ENCODE results near the gene SLC29A2.
"Not testable (repeated sequence)": the region's sequence is repeated elsewhere in the genome, so short reads cannot be mapped to it uniquely, and the experiment has no call there.

Gene SLC29A2

DNA sequence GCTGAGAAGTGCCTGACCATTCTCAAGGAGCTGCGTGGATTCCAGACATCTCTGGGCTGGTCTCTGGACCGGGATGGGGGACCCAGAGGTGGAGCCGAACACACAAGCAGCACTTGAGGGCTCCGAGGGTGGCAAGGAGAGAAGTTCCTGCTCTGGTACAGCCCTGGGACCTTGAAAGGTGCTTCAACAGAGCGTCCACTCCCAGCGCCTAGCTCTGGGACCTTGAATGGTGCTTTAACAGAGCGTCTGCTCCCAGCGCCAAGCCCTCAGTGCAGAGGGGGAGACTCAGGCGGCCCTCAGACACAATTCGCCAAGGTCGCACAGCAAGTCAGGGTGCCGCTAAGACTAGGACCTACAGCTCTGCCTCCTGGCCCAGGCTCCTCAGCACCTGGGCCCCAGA, 38.6 kb upstream of the SLC29A2 start:
- no peaks in the 10 kb centered on the region for H3K9me3 Mint-ChIP-seq
- ATAC-seq (replicated peaks; ENCODE audit: extremely low read depth, poor library complexity, severe bottlenecking) = no peak
- H3K27me3 Mint-ChIP-seq = peaks cover 60% of the 10 kb centered on the region
- no peak overlapping the region for H3K4me3 Mint-ChIP-seq
- no peak overlapping the region for H3K27ac Mint-ChIP-seq (ENCODE audit: low read depth)
- H3K36me3 Mint-ChIP-seq (ENCODE audit: insufficient read depth) = peaks cover 3% of the 10 kb centered on the region
- peaks cover 5% of the 10 kb centered on the region for H3K4me1 Mint-ChIP-seq
- no peak for DNase-seq (ENCODE audit: low spot score in 2 of 2)

DNA sequence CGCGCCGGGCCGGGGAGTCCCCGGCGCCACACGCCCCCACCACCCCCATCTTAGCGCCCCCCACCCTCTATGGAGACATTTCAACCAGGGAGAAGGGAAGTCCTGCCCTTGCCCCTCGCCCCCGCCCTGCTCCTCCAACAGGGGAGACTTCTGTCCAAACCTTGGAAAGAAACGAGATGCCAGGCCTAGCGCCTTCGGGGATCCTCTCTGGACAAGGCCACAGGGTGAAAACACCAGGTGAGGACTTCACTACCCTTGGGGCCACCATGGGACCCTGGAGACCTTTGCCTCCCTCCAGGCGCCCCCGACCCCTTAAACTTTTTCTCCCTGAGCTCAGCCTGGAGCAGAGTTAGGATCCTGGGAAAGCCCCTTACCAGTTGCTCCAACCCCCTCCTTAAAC, 37.7 kb upstream of the SLC29A2 start:
- H3K27me3 Mint-ChIP-seq = peaks cover 60% of the 10 kb centered on the region
- H3K4me3 Mint-ChIP-seq = peak overlapping the region; percentile 78

GRCh38 chr11:66408488-66409214, 37.1 kb upstream of the SLC29A2 start:
- Mint-ChIP-seq H3K36me3 (ENCODE audit: insufficient read depth) (peaks cover 3% of the 10 kb centered on the region), H3K9me3 (no peaks in the 10 kb centered on the region), H3K4me1 (peaks cover 5% of the 10 kb centered on the region), H3K27me3 (peaks cover 60% of the 10 kb centered on the region), H3K27ac (ENCODE audit: low read depth) (no peak overlapping the region), H3K4me3 (peak overlapping the region; percentile 78)
- DNase-seq (ENCODE audit: low spot score in 2 of 2) = peak; percentile 86 to 95
- peak; percentile 85 for ATAC-seq (replicated peaks; ENCODE audit: extremely low read depth, poor library complexity, severe bottlenecking)

More for the DNA sequence above, 37.7 kb upstream of the SLC29A2 start:
- H3K9me3 Mint-ChIP-seq = no peaks in the 10 kb centered on the region
- H3K36me3 Mint-ChIP-seq (ENCODE audit: insufficient read depth) = peaks cover 3% of the 10 kb centered on the region
- no peak overlapping the region for H3K27ac Mint-ChIP-seq (ENCODE audit: low read depth)
- peaks cover 5% of the 10 kb centered on the region for H3K4me1 Mint-ChIP-seq
- ATAC-seq (replicated peaks; ENCODE audit: extremely low read depth, poor library complexity, severe bottlenecking) = no peak
- DNase-seq (ENCODE audit: low spot score in 2 of 2) = no peak

DNA sequence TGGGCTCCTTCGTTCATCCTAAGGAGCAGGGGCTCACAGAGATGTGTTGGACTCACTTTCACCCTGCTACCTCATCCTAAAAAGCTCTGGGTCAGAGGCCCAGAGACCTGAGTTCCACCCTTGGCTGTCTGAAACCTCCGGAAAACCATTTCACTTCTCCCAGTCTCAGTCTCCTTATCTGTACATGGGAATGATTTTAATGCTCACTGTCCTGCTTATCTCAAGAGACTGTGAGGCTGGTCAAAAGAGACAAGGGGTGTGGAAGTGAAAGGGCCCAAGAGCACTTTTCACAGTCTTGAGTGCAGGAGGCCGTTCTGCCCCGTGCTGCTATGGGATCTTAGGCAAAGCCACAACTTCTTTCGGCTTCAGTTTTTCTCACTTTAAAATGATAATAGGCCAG, 36.1 kb upstream of the SLC29A2 start:
- Mint-ChIP-seq H3K4me1 (peaks cover 5% of the 10 kb centered on the region), H3K4me3 (no peak overlapping the region), H3K36me3 (ENCODE audit: insufficient read depth) (peaks cover 3% of the 10 kb centered on the region), H3K27ac (ENCODE audit: low read depth) (no peak overlapping the region), H3K27me3 (peaks cover 58% of the 10 kb centered on the region), H3K9me3 (no peaks in the 10 kb centered on the region)
- no peak for ATAC-seq (replicated peaks; ENCODE audit: extremely low read depth, poor library complexity, severe bottlenecking)
- no peak for DNase-seq (ENCODE audit: low spot score in 2 of 2)

DNA sequence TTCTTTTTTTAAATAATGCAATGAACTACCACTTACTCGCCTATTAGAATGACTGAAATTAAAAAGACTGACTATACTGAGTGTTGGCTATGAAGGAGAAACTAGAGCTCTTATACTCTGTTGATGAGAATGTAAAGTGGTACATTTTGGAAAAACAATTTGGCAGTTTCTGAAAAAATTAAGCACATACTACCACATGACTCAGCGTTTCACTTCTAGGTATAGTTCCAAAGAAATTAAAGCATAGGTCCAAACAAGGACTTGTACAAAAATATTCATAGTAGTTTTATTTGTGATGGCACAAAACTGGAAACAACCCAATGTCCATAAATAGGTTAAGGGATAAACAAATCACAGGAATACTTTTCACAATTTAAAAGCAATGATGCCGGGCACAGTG, 22.4 kb upstream of the SLC29A2 start:
- Mint-ChIP-seq H3K36me3 (ENCODE audit: insufficient read depth) (no peaks in the 10 kb centered on the region), H3K4me1 (peaks cover 3% of the 10 kb centered on the region), H3K27me3 (no peaks in the 10 kb centered on the region), H3K27ac (ENCODE audit: low read depth) (no peak overlapping the region), H3K4me3 (no peak overlapping the region), H3K9me3 (no peaks in the 10 kb centered on the region)
- ATAC-seq (replicated peaks; ENCODE audit: extremely low read depth, poor library complexity, severe bottlenecking) (no peak), DNase-seq (ENCODE audit: low spot score in 2 of 2) (no peak)

GRCh38 chr11:66391322-66391721, 19.8 kb upstream of the SLC29A2 start:
- no peaks in the 10 kb centered on the region for H3K27me3 Mint-ChIP-seq
- H3K9me3 Mint-ChIP-seq = no peaks in the 10 kb centered on the region
- H3K4me3 Mint-ChIP-seq = no peak overlapping the region
- DNase-seq (ENCODE audit: low spot score in 2 of 2) = no peak
- peaks cover 5% of the 10 kb centered on the region for H3K4me1 Mint-ChIP-seq
- peaks cover 1% of the 10 kb centered on the region for H3K36me3 Mint-ChIP-seq (ENCODE audit: insufficient read depth)
- ATAC-seq (replicated peaks; ENCODE audit: extremely low read depth, poor library complexity, severe bottlenecking) = no peak
- H3K27ac Mint-ChIP-seq (ENCODE audit: low read depth) = no peak overlapping the region

- Mint-ChIP-seq H3K36me3 (ENCODE audit: insufficient read depth) (peaks cover 1% of the 10 kb centered on the region), H3K27ac (ENCODE audit: low read depth) (no peak overlapping the region), H3K4me1 (peaks cover 10% of the 10 kb centered on the region), H3K9me3 (no peaks in the 10 kb centered on the region), H3K4me3 (no peak overlapping the region), H3K27me3 (no peaks in the 10 kb centered on the region)
- ATAC-seq (replicated peaks; ENCODE audit: extremely low read depth, poor library complexity, severe bottlenecking) (peak; percentile 60), DNase-seq (ENCODE audit: low spot score in 2 of 2) (peak; percentile 59 to 61)
These were observed 17.3 kb upstream of the SLC29A2 start for GRCh38 chr11:66388780-66389386.

DNA sequence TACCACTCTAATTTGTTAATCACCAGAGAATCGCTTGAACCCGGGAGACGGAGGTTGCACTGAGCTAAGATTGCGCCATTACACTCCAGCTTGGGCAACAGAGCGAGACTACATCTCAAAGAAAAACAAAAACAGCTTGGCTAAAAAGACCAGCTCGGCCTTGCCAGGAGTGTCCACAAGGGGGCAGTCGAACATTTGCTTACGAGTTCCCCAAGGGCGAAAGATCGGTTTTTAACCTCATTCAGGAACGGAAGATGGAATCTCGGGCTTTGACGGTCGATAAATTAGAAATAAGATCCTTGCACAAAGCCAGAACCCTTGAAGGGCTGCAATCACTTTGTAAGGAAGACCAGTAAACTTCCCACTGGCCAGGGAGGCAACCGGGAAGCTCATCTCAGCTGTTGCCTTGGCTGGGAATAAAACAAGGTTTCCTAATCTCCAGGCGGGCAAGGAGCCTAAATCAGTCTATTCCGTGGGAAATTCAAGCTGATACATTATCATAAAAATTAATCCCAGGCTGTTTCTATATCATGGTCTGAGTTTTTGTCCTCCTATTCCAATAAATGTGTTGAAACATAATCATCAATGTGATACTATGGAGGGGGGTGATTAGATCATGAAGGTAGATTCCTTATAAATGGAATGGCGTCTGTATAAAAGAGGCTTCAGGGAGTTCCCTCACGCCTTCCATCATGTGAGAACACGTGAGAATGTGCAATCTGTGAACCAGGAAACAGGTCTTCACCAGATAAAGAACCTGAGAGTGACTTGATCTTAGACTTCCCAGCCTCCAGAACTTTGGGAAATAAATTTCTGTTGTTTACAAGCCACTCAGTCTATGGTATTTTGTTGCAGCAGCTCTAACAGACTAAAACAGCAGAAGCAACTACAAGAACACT, 14.9 kb upstream of the SLC29A2 start:
- peak; percentile 70 to 78 for DNase-seq (ENCODE audit: low spot score in 2 of 2)
- no peaks in the 10 kb centered on the region for H3K27me3 Mint-ChIP-seq
- ATAC-seq (replicated peaks; ENCODE audit: extremely low read depth, poor library complexity, severe bottlenecking) = no peak
- H3K36me3 Mint-ChIP-seq (ENCODE audit: insufficient read depth) = peaks cover 1% of the 10 kb centered on the region
- peaks cover 10% of the 10 kb centered on the region for H3K4me1 Mint-ChIP-seq
- H3K9me3 Mint-ChIP-seq = no peaks in the 10 kb centered on the region
- no peak overlapping the region for H3K4me3 Mint-ChIP-seq
- H3K27ac Mint-ChIP-seq (ENCODE audit: low read depth) = no peak overlapping the region

- not testable (repeated sequence) for H3K27me3 Mint-ChIP-seq; H3K4me3 Mint-ChIP-seq; H3K9me3 Mint-ChIP-seq; H3K36me3 Mint-ChIP-seq (ENCODE audit: insufficient read depth); DNase-seq (ENCODE audit: low spot score in 2 of 2); H3K27ac Mint-ChIP-seq (ENCODE audit: low read depth); ATAC-seq (replicated peaks; ENCODE audit: extremely low read depth, poor library complexity, severe bottlenecking)
- H3K4me1 Mint-ChIP-seq = peaks cover 10% of the 10 kb centered on the region
These were observed 12.8 kb upstream of the SLC29A2 start for GRCh38 chr11:66384316-66384715.

GRCh38 chr11:66380264-66380663, 8.7 kb upstream of the SLC29A2 start:
- H3K36me3 Mint-ChIP-seq (ENCODE audit: insufficient read depth) = not testable (repeated sequence)

DNA sequence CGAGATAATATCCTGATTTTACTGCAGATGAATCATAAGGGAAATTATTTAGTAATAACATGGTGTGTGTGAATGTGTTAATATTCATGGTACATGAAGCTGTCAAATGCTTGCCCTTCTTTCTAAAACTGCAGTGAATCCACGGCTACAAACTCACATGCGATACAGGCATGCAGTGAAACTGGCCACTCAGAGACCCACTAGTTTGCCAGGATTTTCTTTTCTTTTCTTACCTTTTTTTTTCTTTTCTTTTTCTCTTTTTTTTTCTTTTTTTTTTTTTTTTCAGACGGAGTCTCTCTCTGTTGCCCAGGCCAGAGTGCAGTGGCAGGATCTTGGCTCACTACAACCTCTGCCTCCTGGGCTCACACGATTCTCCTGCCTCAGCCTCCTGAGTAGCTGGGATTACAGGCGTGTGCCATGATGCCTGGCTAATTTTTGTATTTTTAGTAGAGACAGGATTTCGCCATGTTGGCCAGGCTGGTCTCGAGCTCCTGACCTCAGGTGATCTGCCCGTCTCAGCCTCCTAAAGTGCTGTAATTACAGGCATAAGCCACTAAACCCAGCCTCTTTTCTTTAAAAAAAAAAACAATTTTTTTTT, 2.2 kb upstream of the SLC29A2 start:
- H3K27ac Mint-ChIP-seq (ENCODE audit: low read depth); H3K36me3 Mint-ChIP-seq (ENCODE audit: insufficient read depth); H3K4me1 Mint-ChIP-seq; H3K4me3 Mint-ChIP-seq; H3K27me3 Mint-ChIP-seq; H3K9me3 Mint-ChIP-seq; DNase-seq (ENCODE audit: low spot score in 2 of 2); ATAC-seq (replicated peaks; ENCODE audit: extremely low read depth, poor library complexity, severe bottlenecking): not testable (repeated sequence)

More at GRCh38 chr11:66380264-66380663, 8.7 kb upstream of the SLC29A2 start:
- H3K27ac Mint-ChIP-seq (ENCODE audit: low read depth); H3K9me3 Mint-ChIP-seq; ATAC-seq (replicated peaks; ENCODE audit: extremely low read depth, poor library complexity, severe bottlenecking); H3K4me1 Mint-ChIP-seq; DNase-seq (ENCODE audit: low spot score in 2 of 2); H3K27me3 Mint-ChIP-seq; H3K4me3 Mint-ChIP-seq: not testable (repeated sequence)

DNA sequence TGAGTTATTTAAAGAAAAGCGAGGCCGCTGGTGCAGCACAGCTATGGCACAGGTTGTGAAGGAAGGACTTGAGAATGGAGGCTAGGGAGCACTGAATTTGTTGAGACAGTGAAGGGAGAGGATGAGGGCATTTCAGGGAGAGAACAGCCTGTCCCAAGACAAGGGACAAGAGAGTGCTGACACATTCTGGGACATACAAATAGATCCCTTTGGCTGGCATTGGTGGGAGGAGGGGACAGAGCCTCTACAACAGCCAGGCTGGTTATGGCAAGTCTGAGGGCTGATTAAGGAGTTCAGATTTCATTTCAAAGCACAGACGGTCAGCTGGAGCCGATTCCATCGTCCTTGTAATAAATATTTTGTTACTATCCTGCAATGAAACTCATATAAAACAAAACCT, 1.7 kb upstream of the SLC29A2 start:
- no peaks in the 10 kb centered on the region for H3K9me3 Mint-ChIP-seq
- H3K4me3 Mint-ChIP-seq = no peak overlapping the region
- ATAC-seq (replicated peaks; ENCODE audit: extremely low read depth, poor library complexity, severe bottlenecking) = no peak
- H3K36me3 Mint-ChIP-seq (ENCODE audit: insufficient read depth) = no peaks in the 10 kb centered on the region
- no peaks in the 10 kb centered on the region for H3K27me3 Mint-ChIP-seq
- no peaks in the 10 kb centered on the region for H3K4me1 Mint-ChIP-seq
- DNase-seq (ENCODE audit: low spot score in 2 of 2) = no peak
- H3K27ac Mint-ChIP-seq (ENCODE audit: low read depth) = no peak overlapping the region

All from central memory CD8-positive, alpha-beta T cell (primary cell).